Fibroblast of skin of abdomen (primary cell): ENCODE measurements around the gene RUNX1.

Experiments
- DNase-seq: peaks from one replicate; pipeline ENCODE4 v3.0.0-alpha.2; 2013

RUNX1 gene

GRCh38 chr21:34921151-34921550 lies 128.0 kb downstream of the RUNX1 start:
- no peak for DNase-seq

DNA sequence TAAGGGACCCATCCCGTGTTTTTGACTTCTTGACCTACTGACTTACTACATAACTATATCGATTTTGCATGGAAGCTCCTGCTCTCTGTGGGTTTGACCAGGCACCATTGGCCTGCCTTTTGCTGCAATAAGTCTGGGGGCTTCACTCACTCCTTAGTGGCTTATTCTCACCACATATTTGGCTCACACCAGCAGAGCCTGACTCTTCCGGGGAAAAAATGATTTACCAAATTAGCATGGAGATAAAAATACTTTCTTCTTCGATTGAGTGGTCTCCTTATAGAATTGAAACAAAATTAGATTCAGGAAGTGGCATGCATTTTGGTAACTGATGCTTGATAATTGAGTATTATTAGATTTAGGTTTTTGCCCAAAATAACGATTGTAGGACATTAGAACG lies 129.7 kb downstream of the RUNX1 start:
- no peak for DNase-seq

GRCh38 chr21:34916446-34916845 lies 132.7 kb downstream of the RUNX1 start:
- peak; percentile 96 for DNase-seq

GRCh38 chr21:34915364-34915841 lies 133.7 kb downstream of the RUNX1 start:
- DNase-seq = peak; percentile 89

- DNase-seq = no peak
Measured at GRCh38 chr21:34914239-34914638, 134.9 kb downstream of the RUNX1 start.

GRCh38 chr21:34913811-34914210 lies 135.3 kb downstream of the RUNX1 start:
- DNase-seq = peak; percentile 97

DNA sequence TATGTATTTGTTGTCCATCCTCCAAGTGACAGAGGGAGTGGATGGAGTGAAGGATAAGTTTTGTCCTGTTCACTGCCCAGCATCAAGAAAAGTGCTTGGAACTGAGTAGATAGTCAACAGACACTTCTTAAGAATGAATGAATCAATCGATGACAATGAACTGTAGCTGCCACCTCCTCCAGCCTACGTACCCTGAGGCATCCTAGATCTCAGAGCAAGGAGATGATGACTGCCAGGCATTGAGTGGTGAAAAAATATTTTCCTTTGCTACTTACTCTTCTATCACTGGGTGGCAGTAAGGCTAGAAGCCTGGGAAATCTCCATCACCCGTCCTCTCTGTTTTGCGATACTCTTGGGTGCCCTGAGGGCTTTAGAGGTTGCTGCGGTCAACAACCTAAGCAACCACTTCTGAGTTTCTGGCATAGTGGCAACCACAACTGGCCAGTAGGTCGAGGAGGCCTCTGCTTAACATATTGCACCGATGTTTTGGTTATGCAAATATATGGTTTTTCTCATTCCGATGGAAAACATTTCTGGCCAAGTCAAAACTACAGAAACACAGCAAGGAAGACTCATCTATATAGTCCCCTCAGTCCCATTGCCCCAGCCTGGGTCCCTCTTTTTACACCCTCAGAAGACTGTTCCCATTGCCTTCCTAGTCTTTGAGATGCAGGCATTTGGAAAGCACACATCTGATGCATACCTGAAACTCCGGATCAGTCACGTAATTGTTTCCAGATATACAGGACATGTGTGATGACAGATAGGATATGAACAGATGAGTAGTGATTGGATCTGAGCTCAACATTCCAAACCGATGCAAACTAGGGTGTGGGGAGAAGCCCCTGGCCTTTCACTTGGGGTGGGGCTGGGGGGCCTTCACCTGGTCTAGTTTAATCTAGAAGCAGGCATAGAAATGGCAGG lies 136.8 kb downstream of the RUNX1 start:
- peak; percentile 64 for DNase-seq

DNA sequence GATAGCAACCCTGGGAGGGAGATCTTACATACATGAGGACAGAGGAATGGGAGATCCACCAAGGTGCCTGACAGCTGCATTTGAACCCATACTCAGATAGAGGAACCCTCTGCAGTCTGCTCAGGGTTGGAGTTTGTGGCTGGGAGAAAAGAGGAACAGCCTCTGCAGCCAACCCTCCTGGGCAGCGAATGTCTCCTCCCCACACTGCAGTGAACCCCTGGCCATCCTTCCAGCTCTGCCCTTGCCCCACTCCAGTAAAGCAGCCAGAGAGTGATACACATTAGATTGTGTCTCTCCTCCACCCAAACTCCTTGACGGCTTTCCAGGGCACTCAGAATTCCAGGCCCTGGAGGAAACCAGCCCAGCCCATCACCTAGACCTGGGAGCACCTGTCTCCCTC lies 137.7 kb downstream of the RUNX1 start:
- no peak for DNase-seq

- DNase-seq = no peak
Measured at GRCh38 chr21:34910396-34910795, 138.7 kb downstream of the RUNX1 start.

DNA sequence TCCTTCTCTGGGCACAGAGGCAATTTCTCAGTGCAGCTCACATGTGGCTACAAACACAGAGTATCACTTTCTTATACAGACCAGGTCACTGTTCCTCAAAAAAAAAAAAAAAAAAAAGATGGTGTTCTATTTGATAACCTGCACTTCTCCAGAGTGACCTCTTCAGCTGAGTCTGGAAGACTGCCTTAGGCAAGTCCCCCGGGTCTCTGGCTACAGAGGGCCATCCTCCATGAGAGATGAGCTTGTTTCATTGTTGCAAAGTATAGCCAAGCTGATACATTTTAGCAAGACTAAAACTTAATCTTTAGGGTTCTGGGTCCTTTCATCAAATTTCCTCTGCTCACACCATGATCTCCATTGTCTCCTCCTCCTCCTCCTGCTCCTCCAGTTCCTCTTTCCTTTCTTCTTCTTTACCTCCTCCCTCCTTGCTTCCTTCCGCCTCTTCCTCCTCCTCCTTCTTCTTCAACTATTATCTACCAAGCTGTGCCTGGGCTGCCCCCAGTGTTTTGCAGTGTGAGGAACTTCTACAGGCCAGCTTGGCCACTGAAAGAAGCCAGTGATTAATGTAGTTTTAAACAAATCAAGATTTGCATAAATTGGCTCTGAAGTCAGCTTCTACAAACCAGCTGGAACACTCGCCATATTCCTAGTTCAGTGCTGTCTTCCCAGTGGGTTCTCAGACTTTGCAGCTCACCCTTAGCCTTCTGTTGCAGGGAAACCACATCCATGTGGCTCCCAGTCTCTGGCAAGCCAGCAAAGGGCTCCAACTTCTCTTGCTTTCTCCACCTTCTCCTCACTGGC lies 139.4 kb downstream of the RUNX1 start:
- peak; percentile 56 for DNase-seq

GRCh38 chr21:34908419-34909055 lies 140.6 kb downstream of the RUNX1 start:
- peak; percentile 45 for DNase-seq

- DNase-seq = no peak
Measured at GRCh38 chr21:34907461-34908418, 141.4 kb downstream of the RUNX1 start.

- no peak for DNase-seq
Measured at GRCh38 chr21:34906401-34906800, 142.7 kb downstream of the RUNX1 start.

GRCh38 chr21:34905218-34905537 lies 143.9 kb downstream of the RUNX1 start:
- DNase-seq = no peak

- DNase-seq = no peak
Measured at GRCh38 chr21:34904526-34905217, 144.4 kb downstream of the RUNX1 start.

DNA sequence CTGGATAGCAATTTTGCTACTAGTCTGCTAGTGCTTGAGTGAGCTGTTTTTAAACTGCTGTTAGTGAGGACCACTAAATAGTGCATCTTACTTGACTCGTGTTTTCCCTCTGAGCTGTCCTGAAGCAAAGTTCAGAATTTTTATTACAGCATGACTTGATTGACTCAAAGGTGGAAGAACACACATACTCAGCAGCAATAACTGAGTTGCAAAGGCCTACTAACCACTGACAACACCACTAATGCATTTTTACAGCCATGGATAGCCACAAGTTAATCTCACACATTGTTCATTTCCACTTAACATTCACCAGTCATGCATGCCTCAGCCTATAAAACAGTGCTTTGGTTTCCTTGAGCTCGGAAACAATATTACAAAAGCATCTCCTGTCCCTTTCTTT lies 148.7 kb downstream of the RUNX1 start:
- DNase-seq = peak; percentile 81

DNA sequence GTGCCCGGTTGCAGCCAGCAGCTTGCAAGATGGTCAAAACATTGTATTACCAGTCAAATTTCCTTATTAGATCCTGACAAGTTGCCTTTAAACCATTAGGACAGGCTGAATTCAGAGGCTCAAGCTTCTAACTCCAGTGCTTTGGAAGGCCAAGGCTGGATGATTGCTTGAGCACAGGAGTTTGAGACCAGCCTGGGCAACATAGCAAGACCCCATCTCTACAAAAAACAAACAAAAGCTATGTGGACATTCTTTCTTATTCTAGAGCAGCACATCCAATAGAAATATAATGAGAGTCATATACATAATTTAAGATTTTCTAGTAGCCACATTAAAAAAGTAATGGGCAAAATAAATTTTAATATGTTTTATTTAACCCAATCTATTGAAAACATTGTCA lies 149.3 kb downstream of the RUNX1 start:
- DNase-seq = no peak

GRCh38 chr21:34899302-34899701 lies 149.8 kb downstream of the RUNX1 start:
- DNase-seq = no peak

GRCh38 chr21:34897828-34898227 lies 151.3 kb downstream of the RUNX1 start:
- no peak for DNase-seq

- no peak for DNase-seq
Measured at GRCh38 chr21:34894401-34894800, 154.7 kb downstream of the RUNX1 start.

DNA sequence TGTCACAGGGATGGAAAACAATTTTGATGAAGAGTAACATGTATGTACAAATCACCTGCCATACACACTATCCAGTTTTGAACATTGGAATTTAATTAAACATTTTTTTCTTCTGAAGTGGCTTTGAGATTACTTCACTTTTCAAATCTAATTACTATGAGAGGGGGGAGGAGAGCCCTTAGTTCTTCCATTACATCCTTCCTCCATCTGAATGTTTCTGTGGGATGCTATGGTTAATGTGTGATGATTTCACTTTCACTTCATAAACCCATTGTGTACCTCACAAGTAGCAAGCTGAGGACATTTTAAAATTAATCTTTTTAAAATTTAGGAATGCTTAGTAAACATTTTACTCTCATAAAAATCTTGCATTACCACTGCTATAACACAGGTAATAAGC lies 156.9 kb downstream of the RUNX1 start:
- DNase-seq = no peak

GRCh38 chr21:34891613-34891943 lies 157.5 kb downstream of the RUNX1 start:
- DNase-seq = no peak
